Activated CD4-positive, alpha-beta T cell treated with anti-CD3 and anti-CD28 coated beads for 36 hours (primary cell): ENCODE results near the gene CUL3. TPM values are rescaled to one million over a fixed set of nuclear protein-coding genes. Genes with fewer than 3 reads are reported as not detected.

Experiments
- ATAC-seq: fragments of 200-7000 bp; cut with Tn5 transposase; one replicate; pipeline ENCODE4 v1.10.0; 2021; ENCODE audit warnings: mild to moderate bottlenecking, moderate library complexity
- CTCF ChIA-PET: fragments of 350-600 bp; sonication (Branson Sonifier 250); formaldehyde crosslinking; loops from one replicate; lab custom pipeline; 2021; ENCODE audit warnings: antibody characterized with exemption; lab: Charles Lee
- POLR2A ChIA-PET: fragments of 350-600 bp; sonication (Branson Sonifier 250); formaldehyde crosslinking; loops from one replicate; lab custom pipeline; 2021; ENCODE audit warnings: antibody characterized with exemption, inconsistent platforms; lab: Charles Lee
- DNase-seq: peaks from one replicate; pipeline ENCODE4 v3.0.0-alpha.2; 2020
- H3K27ac Mint-ChIP-seq: one replicate; pipeline ENCODE4 v1.8.0; 2021; ENCODE audit warnings: mixed read lengths
- H3K27me3 Mint-ChIP-seq: one replicate; pipeline ENCODE4 v1.8.0; 2021; ENCODE audit warnings: mixed read lengths
- H3K36me3 Mint-ChIP-seq: one replicate; pipeline ENCODE4 v1.8.0; 2021; ENCODE audit warnings: low read depth, mixed read lengths
- H3K4me1 Mint-ChIP-seq: one replicate; pipeline ENCODE4 v1.8.0; 2021; ENCODE audit warnings: mixed read lengths
- H3K4me3 Mint-ChIP-seq: one replicate; pipeline ENCODE4 v1.8.0; 2021; ENCODE audit warnings: mild to moderate bottlenecking, moderate library complexity, mixed read lengths
- H3K9me3 Mint-ChIP-seq: one replicate; pipeline ENCODE4 v1.8.0; 2021; ENCODE audit warnings: low read depth, mixed read lengths
- intact Hi-C, 2 experiments: fragments of 100-400 bp; cut with DNase I in 1 of 2; cut with micrococcal nuclease in 1 of 2; formaldehyde crosslinking; loops; one replicate each; pipeline versions ENCODE4 v1.14.2 to v1.15.1; 2022 to 2024; cut with DNase I, micrococcal nuclease
- total RNA-seq, 2 experiments: library from RNA; stranded (reverse); gene quantifications; one replicate each; pipeline ENCODE4 v1.2.3, GENCODE V29; 2021

The CUL3 gene
- total RNA-seq, 2 experiments from 2014 or later: 77.6 to 85.8 TPM

- H3K4me3 Mint-ChIP-seq: no peak overlapping the region
- intact Hi-C loops: no loop called here
- peak; percentile 11 for DNase-seq
- peaks cover 4% of the 10 kb centered on the region for H3K27me3 Mint-ChIP-seq
- H3K27ac Mint-ChIP-seq: no peak overlapping the region
- H3K4me1 Mint-ChIP-seq: peaks cover 4% of the 10 kb centered on the region
- no peak for ATAC-seq
- H3K36me3 Mint-ChIP-seq: no peaks in the 10 kb centered on the region
- ChIA-PET POLR2A (no interaction called here), CTCF (interaction anchor here (0.6 to 1.0 kb wide), 3 partner anchors 18 to 219 kb away, joined by 3 read pairs; no protein-coding TSS in a partner anchor)
- no peaks in the 10 kb centered on the region for H3K9me3 Mint-ChIP-seq
Measured at GRCh38 chr2:224432003-224432579, 153.1 kb downstream of the CUL3 start.

GRCh38 chr2:224429441-224429810 lies 155.7 kb downstream of the CUL3 start:
- DNase-seq: no peak
- CTCF ChIA-PET: interaction anchor here (1.0 kb wide), 1 partner anchor 217 kb away, joined by 3 read pairs; no protein-coding TSS in a partner anchor
- no peak overlapping the region for H3K4me3 Mint-ChIP-seq
- H3K36me3 Mint-ChIP-seq: no peaks in the 10 kb centered on the region
- H3K4me1 Mint-ChIP-seq: peaks cover 4% of the 10 kb centered on the region
- POLR2A ChIA-PET: no interaction called here
- peaks cover 6% of the 10 kb centered on the region for H3K27me3 Mint-ChIP-seq
- no peak for ATAC-seq
- H3K27ac Mint-ChIP-seq: no peak overlapping the region
- H3K9me3 Mint-ChIP-seq: peaks cover 5% of the 10 kb centered on the region
- intact Hi-C loops: no loop called here

- no peak for DNase-seq
- peaks cover 6% of the 10 kb centered on the region for H3K27me3 Mint-ChIP-seq
- H3K36me3 Mint-ChIP-seq: no peaks in the 10 kb centered on the region
- no peak overlapping the region for H3K4me3 Mint-ChIP-seq
- peaks cover 4% of the 10 kb centered on the region for H3K4me1 Mint-ChIP-seq
- intact Hi-C loops: no loop called here
- ChIA-PET CTCF (interaction anchor here (1.0 kb wide), 1 partner anchor 218 kb away, joined by 3 read pairs; no protein-coding TSS in a partner anchor), POLR2A (no interaction called here)
- no peak overlapping the region for H3K27ac Mint-ChIP-seq
- peaks cover 6% of the 10 kb centered on the region for H3K9me3 Mint-ChIP-seq
- ATAC-seq: no peak
Measured at GRCh38 chr2:224428787-224429440, 156.2 kb downstream of the CUL3 start.

- ChIA-PET CTCF (no interaction called here), POLR2A (no interaction called here)
- DNase-seq (no peak), ATAC-seq (no peak)
- no peaks in the 10 kb centered on the region for H3K36me3 Mint-ChIP-seq
- intact Hi-C loops: no loop called here
- no peak overlapping the region for H3K27ac Mint-ChIP-seq
- H3K27me3 Mint-ChIP-seq: peaks cover 4% of the 10 kb centered on the region
- H3K4me3 Mint-ChIP-seq: no peak overlapping the region
- peaks cover 6% of the 10 kb centered on the region for H3K9me3 Mint-ChIP-seq
- peaks cover 4% of the 10 kb centered on the region for H3K4me1 Mint-ChIP-seq
Measured at GRCh38 chr2:224427471-224427870, 157.7 kb downstream of the CUL3 start.

GRCh38 chr2:224426656-224427055 lies 158.5 kb downstream of the CUL3 start:
- peaks cover 4% of the 10 kb centered on the region for H3K27me3 Mint-ChIP-seq

GRCh38 chr2:224421065-224421464 lies 164.1 kb downstream of the CUL3 start:
- H3K9me3 Mint-ChIP-seq: peaks cover 12% of the 10 kb centered on the region
- H3K27me3 Mint-ChIP-seq: peaks cover 4% of the 10 kb centered on the region
- H3K36me3 Mint-ChIP-seq: no peaks in the 10 kb centered on the region
- no peak overlapping the region for H3K4me3 Mint-ChIP-seq
- POLR2A ChIA-PET: no interaction called here
- CTCF ChIA-PET: no interaction called here
- H3K4me1 Mint-ChIP-seq: no peaks in the 10 kb centered on the region
- DNase-seq (no peak), ATAC-seq (no peak)
- intact Hi-C loops: no loop called here
- no peak overlapping the region for H3K27ac Mint-ChIP-seq

More at GRCh38 chr2:224426656-224427055, 158.5 kb downstream of the CUL3 start:
- Mint-ChIP-seq H3K9me3 (peaks cover 7% of the 10 kb centered on the region), H3K36me3 (no peaks in the 10 kb centered on the region), H3K4me1 (no peaks in the 10 kb centered on the region), H3K4me3 (no peak overlapping the region), H3K27ac (no peak overlapping the region)
- ATAC-seq (no peak), DNase-seq (no peak)
- CTCF ChIA-PET: no interaction called here
- intact Hi-C loops: no loop called here
- POLR2A ChIA-PET: no interaction called here

Other genes with a start within 250 kb of the CUL3 start
- gene FAM124B, start 183.3 kb downstream of the CUL3 start, total RNA-seq: under 1 TPM; 0.58 to 0.87 TPM
- gene CCDC195, start 131.0 kb upstream of the CUL3 start, total RNA-seq: not detected